ENCODE data around the gene ZNF536. TPM values are rescaled to one million over a fixed set of nuclear protein-coding genes. Genes with fewer than 3 reads are reported as not detected.

Gene ZNF536
- total RNA-seq, 1 experiment from 2014 or later: 0.05 TPM

GRCh38 chr19:30327331-30327730, 44.9 kb upstream of the ZNF536 start:
- Histone ChIP-seq H3K4me3 (ENCODE audit: low read depth in 2 of 2, low read length in 2 of 2) (no peak overlapping the region), H3K9me3 (ENCODE audit: control insufficient read depth, insufficient read depth, low read depth, low read length) (no peaks in the 10 kb centered on the region), H3K4me1 (ENCODE audit: control insufficient read depth, insufficient read depth, low read length) (no peaks in the 10 kb centered on the region), H3K27me3 (ENCODE audit: control insufficient read depth, insufficient read depth, low read length) (peaks cover 5% of the 10 kb centered on the region; the same call in 1 of the 2 replicates), H3K27ac (ENCODE audit: low read length) (no peak overlapping the region), H3K36me3 (ENCODE audit: control insufficient read depth, insufficient read depth, low read length) (no peaks in the 10 kb centered on the region)
- intact Hi-C loops (cut with micrococcal nuclease; ENCODE audit: unreplicated experiment): no loop called here
- DNase-seq (ENCODE audit: low read depth, low spot score) (no peak), ATAC-seq (no peak)
- no peak for TF ChIP-seq REST (IDR thresholded peaks at IDR 0.05; ENCODE audit: insufficient read depth in 1 of 2, low read depth in 2 of 2, low read length in 1 of 2)
- no peak for TF ChIP-seq SIN3A (IDR thresholded peaks at IDR 0.05; ENCODE audit: borderline replicate concordance, insufficient read depth, low read depth, low read length)
- TF ChIP-seq CTCF (IDR thresholded peaks at IDR 0.05): no peak
- no peak for TF ChIP-seq TCF7L2 (IDR thresholded peaks at IDR 0.05; ENCODE audit: low read depth, low read length)
- no peak for TF ChIP-seq POLR2AphosphoS5 (IDR thresholded peaks at IDR 0.05; ENCODE audit: low read depth, low read length)
- BruUV-seq (replicated peaks): no TSS peak
- ChIA-PET POLR2A (no interaction called here), CTCF (no interaction called here)
- in situ Hi-C loops (cut with HindIII; ENCODE audit: low pct_unique_long_range_greater_than_20kb, low sequenced_read_pairs): no loop called here

GRCh38 chr19:30328096-30328495, 44.1 kb upstream of the ZNF536 start:
- no TSS peak for BruUV-seq (replicated peaks)
- no peak for DNase-seq (ENCODE audit: low read depth, low spot score)
- Histone ChIP-seq H3K9me3 (ENCODE audit: control insufficient read depth, insufficient read depth, low read depth, low read length) (no peaks in the 10 kb centered on the region), H3K36me3 (ENCODE audit: control insufficient read depth, insufficient read depth, low read length) (no peaks in the 10 kb centered on the region), H3K27me3 (ENCODE audit: control insufficient read depth, insufficient read depth, low read length) (peaks cover 5% of the 10 kb centered on the region; the same call in 1 of the 2 replicates), H3K27ac (ENCODE audit: low read length) (no peak overlapping the region), H3K4me3 (ENCODE audit: low read depth in 2 of 2, low read length in 2 of 2) (no peak overlapping the region), H3K4me1 (ENCODE audit: control insufficient read depth, insufficient read depth, low read length) (no peaks in the 10 kb centered on the region)
- no peak for ATAC-seq
- intact Hi-C loops (cut with micrococcal nuclease; ENCODE audit: unreplicated experiment) (no loop called here), in situ Hi-C loops (cut with HindIII; ENCODE audit: low pct_unique_long_range_greater_than_20kb, low sequenced_read_pairs) (no loop called here)
- ChIA-PET POLR2A (no interaction called here), CTCF (no interaction called here)
- TF ChIP-seq CTCF (IDR thresholded peaks at IDR 0.05): no peak
- TF ChIP-seq POLR2AphosphoS5 (IDR thresholded peaks at IDR 0.05; ENCODE audit: low read depth, low read length): no peak
- TF ChIP-seq SIN3A (IDR thresholded peaks at IDR 0.05; ENCODE audit: borderline replicate concordance, insufficient read depth, low read depth, low read length): no peak
- no peak for TF ChIP-seq REST (IDR thresholded peaks at IDR 0.05; ENCODE audit: insufficient read depth in 1 of 2, low read depth in 2 of 2, low read length in 1 of 2)
- no peak for TF ChIP-seq TCF7L2 (IDR thresholded peaks at IDR 0.05; ENCODE audit: low read depth, low read length)
